ENCODE results near the gene PTX4. TPM values are rescaled to one million over a fixed set of nuclear protein-coding genes. Genes with fewer than 3 reads are reported as not detected.

The PTX4 gene
- total RNA-seq, 1 donor from 2014 or later = 0.13 TPM

- DNase-seq (ENCODE audit: low read depth in 2 of 2) = no peak
These were observed 23.7 kb downstream of the PTX4 start for GRCh38 chr16:1464894-1465566.

- DNase-seq (ENCODE audit: low read depth in 2 of 2) = no peak
These were observed 24.4 kb downstream of the PTX4 start for GRCh38 chr16:1464196-1464893.

GRCh38 chr16:1461146-1461545 lies 27.6 kb downstream of the PTX4 start:
- no peak for DNase-seq (ENCODE audit: low read depth in 2 of 2)

GRCh38 chr16:1460602-1461138 lies 28.1 kb downstream of the PTX4 start:
- DNase-seq (ENCODE audit: low read depth in 2 of 2) = no peak

GRCh38 chr16:1459967-1460366 lies 28.8 kb downstream of the PTX4 start:
- DNase-seq (ENCODE audit: low read depth in 2 of 2) = no peak

GRCh38 chr16:1458977-1459341 lies 29.8 kb downstream of the PTX4 start:
- no peak for DNase-seq (ENCODE audit: low read depth in 2 of 2)

- DNase-seq (ENCODE audit: low read depth in 2 of 2) = no peak
These were observed 30.3 kb downstream of the PTX4 start for GRCh38 chr16:1458336-1458976.

- DNase-seq (ENCODE audit: low read depth in 2 of 2) = no peak
These were observed 31.1 kb downstream of the PTX4 start for GRCh38 chr16:1457489-1458245.

- no peak for DNase-seq (ENCODE audit: low read depth in 2 of 2)
These were observed 31.8 kb downstream of the PTX4 start for GRCh38 chr16:1456951-1457350.

- no peak for DNase-seq (ENCODE audit: low read depth in 2 of 2)
These were observed 33.3 kb downstream of the PTX4 start for GRCh38 chr16:1455190-1456171.

- no peak for DNase-seq (ENCODE audit: low read depth in 2 of 2)
These were observed 34.2 kb downstream of the PTX4 start for GRCh38 chr16:1454561-1454960.

GRCh38 chr16:1453316-1453715 lies 35.4 kb downstream of the PTX4 start:
- no peak for DNase-seq (ENCODE audit: low read depth in 2 of 2)

- no peak for DNase-seq (ENCODE audit: low read depth in 2 of 2)
These were observed 36.2 kb downstream of the PTX4 start for GRCh38 chr16:1452530-1452929.

GRCh38 chr16:1451702-1452392 lies 36.9 kb downstream of the PTX4 start:
- DNase-seq (ENCODE audit: low read depth in 2 of 2) = no peak

GRCh38 chr16:1450841-1451240 lies 37.9 kb downstream of the PTX4 start:
- no peak for DNase-seq (ENCODE audit: low read depth in 2 of 2)

- no peak for DNase-seq (ENCODE audit: low read depth in 2 of 2)
These were observed 38.5 kb downstream of the PTX4 start for GRCh38 chr16:1450218-1450617.

- DNase-seq (ENCODE audit: low read depth in 2 of 2) = no peak
These were observed 39.4 kb downstream of the PTX4 start for GRCh38 chr16:1449201-1449788.

GRCh38 chr16:1448536-1449116 lies 40.1 kb downstream of the PTX4 start:
- DNase-seq (ENCODE audit: low read depth in 2 of 2) = no peak

GRCh38 chr16:1447965-1448364 lies 40.8 kb downstream of the PTX4 start:
- DNase-seq (ENCODE audit: low read depth in 2 of 2) = no peak

Data from dermis microvascular lymphatic vessel endothelial cell (primary cell).